ENCODE data around the gene DGKZ.

Gene DGKZ

DNA sequence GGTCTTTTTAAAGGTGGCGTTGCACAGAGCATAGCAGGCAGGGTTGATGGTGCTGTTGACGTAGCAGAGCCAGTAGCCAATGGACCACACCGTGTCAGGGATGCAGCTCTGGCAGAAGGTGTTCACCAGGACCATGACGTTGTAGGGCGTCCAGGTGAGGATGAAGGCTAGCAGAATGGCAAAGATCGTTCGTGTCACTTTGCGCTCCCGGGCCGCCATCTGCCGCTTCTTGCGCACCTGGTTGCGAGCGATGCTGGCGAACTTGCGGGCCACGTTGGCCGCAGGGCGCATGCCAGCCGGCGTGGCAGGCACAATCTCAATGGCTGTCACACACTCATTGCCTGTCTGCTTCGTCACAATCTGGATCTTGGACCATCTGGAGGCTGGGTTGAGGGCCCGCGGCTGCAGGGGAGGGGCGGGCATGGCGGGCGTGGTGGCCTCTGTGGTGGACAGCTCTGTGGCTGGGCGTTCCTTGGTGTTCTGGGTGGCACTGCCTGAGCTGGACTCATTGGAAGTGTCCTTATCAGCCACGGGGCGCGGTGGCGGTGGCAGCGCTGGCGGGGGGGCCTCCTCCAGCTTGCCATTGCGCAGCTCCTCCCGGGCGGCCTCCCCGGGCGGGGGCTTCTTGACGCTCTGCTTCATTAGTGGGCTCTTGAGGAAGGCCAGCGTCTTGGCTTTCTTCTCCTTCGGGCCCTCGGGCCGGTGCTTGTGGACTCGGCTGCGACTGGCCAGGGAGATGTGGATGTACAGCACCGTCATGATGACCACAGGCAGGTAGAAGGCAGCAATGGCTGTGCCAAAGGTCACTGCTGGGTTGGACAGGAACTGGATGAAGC, 38.1 kb downstream of the DGKZ start:
- TF ChIP-seq, protein P1, sequence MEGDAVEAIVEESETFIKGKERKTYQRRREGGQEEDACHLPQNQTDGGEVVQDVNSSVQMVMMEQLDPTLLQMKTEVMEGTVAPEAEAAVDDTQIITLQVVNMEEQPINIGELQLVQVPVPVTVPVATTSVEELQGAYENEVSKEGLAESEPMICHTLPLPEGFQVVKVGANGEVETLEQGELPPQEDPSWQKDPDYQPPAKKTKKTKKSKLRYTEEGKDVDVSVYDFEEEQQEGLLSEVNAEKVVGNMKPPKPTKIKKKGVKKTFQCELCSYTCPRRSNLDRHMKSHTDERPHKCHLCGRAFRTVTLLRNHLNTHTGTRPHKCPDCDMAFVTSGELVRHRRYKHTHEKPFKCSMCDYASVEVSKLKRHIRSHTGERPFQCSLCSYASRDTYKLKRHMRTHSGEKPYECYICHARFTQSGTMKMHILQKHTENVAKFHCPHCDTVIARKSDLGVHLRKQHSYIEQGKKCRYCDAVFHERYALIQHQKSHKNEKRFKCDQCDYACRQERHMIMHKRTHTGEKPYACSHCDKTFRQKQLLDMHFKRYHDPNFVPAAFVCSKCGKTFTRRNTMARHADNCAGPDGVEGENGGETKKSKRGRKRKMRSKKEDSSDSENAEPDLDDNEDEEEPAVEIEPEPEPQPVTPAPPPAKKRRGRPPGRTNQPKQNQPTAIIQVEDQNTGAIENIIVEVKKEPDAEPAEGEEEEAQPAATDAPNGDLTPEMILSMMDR (IDR thresholded peaks at IDR 0.05) = no peak

DNA sequence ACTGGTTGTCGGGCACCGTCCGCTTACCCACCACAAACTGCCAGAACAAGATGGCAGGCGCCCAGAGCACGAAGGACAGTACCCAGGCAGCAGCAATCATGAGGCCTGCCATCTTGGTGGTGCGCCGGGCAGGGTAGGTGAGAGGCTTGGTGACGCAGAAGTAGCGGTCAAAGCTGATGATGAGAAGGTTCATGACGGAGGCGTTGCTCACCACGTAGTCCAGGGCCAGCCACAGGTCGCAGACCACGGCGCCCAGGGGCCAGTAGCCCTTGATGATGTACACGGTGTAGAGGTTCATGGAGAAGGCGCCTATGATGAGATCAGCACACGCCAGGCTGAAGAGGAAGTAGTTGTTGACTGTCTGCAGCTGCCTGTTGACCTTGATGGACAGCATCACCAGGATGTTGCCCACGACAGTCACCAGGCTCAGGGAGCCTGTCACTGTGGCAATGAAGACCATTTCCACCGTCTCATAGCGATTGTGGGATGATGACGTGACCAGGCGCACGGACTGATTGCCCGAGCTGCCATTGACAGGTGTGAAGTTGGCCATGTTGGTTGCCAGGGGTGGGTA, 38.8 kb downstream of the DGKZ start:
- TF ChIP-seq, protein P1 (IDR thresholded peaks at IDR 0.05) = no peak

DNA sequence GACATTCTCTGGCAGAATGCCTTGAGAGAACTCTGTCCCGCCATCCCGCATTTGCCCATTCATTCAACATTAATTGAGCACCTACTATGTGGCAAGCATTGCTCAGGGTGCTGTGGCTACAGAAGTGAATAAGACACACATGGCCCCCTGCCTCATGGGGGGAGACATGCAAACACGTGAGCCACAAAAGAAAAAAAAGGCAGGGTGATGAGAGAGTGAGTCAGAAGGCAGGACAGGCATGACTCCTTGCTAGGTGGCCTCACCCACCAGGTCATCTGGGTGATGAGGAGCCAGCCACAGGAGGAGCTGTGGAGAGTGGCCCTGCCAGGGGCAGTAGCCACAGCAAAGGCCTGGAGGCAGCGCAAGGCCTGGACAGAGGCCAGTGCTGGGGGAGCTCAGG, 39.4 kb downstream of the DGKZ start:
- TF ChIP-seq, protein P1 (IDR thresholded peaks at IDR 0.05) = no peak

DNA sequence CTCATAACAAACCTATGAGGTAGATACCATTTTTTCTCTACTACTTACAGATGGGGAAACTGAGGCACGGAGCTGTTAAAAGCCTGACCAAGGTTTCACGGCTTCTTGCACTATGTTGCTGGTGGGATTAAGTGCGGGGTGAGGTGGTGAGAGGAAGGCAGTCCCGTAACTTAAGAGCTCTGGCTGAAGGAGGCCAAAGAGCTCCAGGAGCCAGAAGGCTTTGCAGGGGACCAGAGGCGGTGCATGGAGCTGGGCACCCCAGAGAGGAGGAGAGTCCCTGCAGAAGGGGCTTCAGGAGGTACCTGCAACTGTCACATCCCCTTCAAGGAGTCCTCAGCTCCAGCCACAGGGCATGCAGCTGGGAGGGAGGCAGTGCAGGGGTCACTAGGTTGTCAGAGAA, 40.2 kb downstream of the DGKZ start:
- TF ChIP-seq, protein P1 (IDR thresholded peaks at IDR 0.05) = no peak

DNA sequence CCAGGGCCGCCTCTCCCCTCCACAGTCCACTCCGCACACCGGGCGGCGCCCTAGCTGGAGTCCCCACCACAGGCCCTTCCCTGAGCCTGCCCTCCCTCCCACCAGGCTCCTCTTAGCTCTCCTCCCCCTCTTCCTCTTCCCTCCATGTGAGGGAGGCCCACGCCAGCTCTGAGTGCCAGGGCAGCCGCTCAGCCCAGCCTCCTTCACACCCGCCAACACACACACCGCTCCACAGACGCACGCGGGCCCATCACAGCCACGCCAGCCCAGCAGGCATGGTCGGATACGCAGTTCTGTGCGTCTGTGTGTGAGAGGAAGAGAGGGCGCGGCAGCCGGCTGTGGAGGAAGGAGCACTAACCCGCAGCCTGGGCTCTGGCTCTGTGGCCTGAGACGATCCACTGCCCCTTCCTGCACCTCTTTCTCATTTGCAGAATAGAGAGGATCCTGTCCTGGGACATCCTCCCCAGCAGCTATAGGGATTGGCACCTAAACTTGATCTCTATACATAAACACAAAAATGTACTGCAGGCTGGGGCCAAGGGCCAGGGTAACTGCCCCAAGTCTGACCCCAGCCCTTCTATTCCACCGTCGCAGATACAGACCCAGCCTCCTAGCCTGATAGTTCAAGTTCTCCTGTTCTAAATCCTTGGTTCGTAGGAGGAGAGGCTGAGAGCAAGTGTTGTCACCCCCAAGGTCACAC, 40.8 kb downstream of the DGKZ start:
- TF ChIP-seq, protein P1 (IDR thresholded peaks at IDR 0.05) = no peak

DNA sequence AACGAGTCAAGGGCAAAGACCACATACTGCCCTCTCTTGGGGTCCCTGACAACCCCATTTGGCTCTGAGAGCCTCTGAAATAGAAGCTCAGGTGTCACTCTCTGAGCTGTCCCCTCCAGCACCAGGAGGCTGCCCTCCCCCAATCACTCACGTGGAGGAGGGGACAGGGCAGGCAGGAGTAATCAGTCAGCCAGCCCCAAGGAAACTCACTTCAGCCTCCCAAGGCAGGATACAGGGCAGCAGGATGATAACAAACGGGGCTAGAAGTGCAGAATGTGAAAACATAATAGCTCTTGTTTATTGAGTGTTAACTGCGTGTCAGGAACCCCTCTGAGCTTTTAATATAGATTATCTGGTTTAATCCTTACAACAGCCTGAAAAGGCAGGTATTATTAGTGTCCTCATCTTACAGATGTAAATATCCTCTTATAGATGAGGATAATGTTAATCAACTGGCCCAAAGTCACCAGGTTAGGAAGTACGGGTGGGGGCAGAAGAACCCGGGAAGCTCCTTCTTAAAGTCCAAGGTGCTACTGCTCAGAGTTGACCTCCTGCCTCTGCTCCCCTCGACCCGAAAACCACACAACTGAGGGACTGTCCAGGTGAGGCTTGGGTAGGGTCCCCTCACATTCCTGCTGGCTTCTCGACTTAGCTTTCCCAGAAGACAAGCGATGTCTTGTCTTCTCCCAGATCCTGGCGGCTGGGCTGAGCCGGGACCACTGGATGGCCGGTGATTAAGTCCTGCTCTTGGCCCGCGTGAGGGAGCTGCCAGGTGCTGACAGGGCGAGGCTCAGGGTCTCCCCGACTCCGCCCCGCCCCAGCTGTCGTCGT, 41.6 kb downstream of the DGKZ start:
- TF ChIP-seq, protein P1 (IDR thresholded peaks at IDR 0.05) = no peak

All from LNCAP (cell line).